Germinal center (tissue), 1 donor: ENCODE measurements around the gene STRBP.

ENCODE experiments used
- DNase-seq: peaks from one replicate; pipeline ENCODE4 v3.0.0; 2012; ENCODE audit warnings: mixed read lengths, low spot score

STRBP gene

GRCh38 chr9:123128591-123128990 is 139.8 kb downstream of the STRBP start:
- DNase-seq, result no peak

GRCh38 chr9:123127512-123128075 is 140.8 kb downstream of the STRBP start:
- no peak for DNase-seq

- DNase-seq, result no peak
Measured at GRCh38 chr9:123121457-123121856, 146.9 kb downstream of the STRBP start.

GRCh38 chr9:123120953-123121352 is 147.4 kb downstream of the STRBP start:
- no peak for DNase-seq

- DNase-seq, result no peak
Measured at GRCh38 chr9:123120131-123120530, 148.3 kb downstream of the STRBP start.

GRCh38 chr9:123119566-123119965 is 148.8 kb downstream of the STRBP start:
- DNase-seq, result no peak

- no peak for DNase-seq
Measured at GRCh38 chr9:123116036-123116435, 152.3 kb downstream of the STRBP start.

GRCh38 chr9:123115146-123115913 is 153.1 kb downstream of the STRBP start:
- DNase-seq, result no peak

GRCh38 chr9:123113185-123113584 is 155.2 kb downstream of the STRBP start:
- no peak for DNase-seq

GRCh38 chr9:123112015-123112975 is 156.1 kb downstream of the STRBP start:
- no peak for DNase-seq

GRCh38 chr9:123111427-123112014 is 156.9 kb downstream of the STRBP start:
- no peak for DNase-seq

GRCh38 chr9:123109540-123110279 is 158.7 kb downstream of the STRBP start:
- DNase-seq, result no peak

GRCh38 chr9:123108976-123109375 is 159.4 kb downstream of the STRBP start:
- DNase-seq, result no peak

- no peak for DNase-seq
Measured at GRCh38 chr9:123107639-123108285, 160.6 kb downstream of the STRBP start.

- no peak for DNase-seq
Measured at GRCh38 chr9:123105490-123105889, 162.9 kb downstream of the STRBP start.

- DNase-seq, result no peak
Measured at GRCh38 chr9:123104807-123105206, 163.6 kb downstream of the STRBP start.

- no peak for DNase-seq
Measured at GRCh38 chr9:123102375-123103113, 165.8 kb downstream of the STRBP start.

- no peak for DNase-seq
Measured at GRCh38 chr9:123099548-123099947, 168.8 kb downstream of the STRBP start.

GRCh38 chr9:123099042-123099441 is 169.3 kb downstream of the STRBP start:
- DNase-seq, result no peak

GRCh38 chr9:123098096-123098459 is 170.3 kb downstream of the STRBP start:
- no peak for DNase-seq
